SK-N-SH treated with all-trans-retinoic acid at 6 μM for 48 hours (cell line): ENCODE measurements around the gene WWC2.
A peak's percentile ranks its signal among the peaks of the same experiment; 100 is the strongest.

Experiments
- ATAC-seq: fragments of 200-7000 bp; cut with Tn5 transposase; 3 replicates; pipeline ENCODE4 v1.9.1; 2020; ENCODE audit warnings: mild to moderate bottlenecking, moderate library complexity
- ARNTL ChIP-seq: fragments of 450-650 bp; formaldehyde crosslinking; IDR thresholded peaks from 2 replicates; pipeline ENCODE4 v1.5.0; 2020; ENCODE audit warnings: low read depth, mild to moderate bottlenecking, moderate library complexity, borderline replicate concordance
- BACH2 ChIP-seq: fragments of 250-450 bp; sonication (Bioruptor Pico); IDR thresholded peaks from 2 replicates; pipeline ENCODE4 v1.9.0; 2021; ENCODE audit warnings: mild to moderate bottlenecking, borderline replicate concordance
- CREB5 ChIP-seq: fragments of 250-450 bp; sonication (Bioruptor Pico); IDR thresholded peaks from 2 replicates; pipeline ENCODE4 v1.5.1; 2020; ENCODE audit warnings: low read depth, mild to moderate bottlenecking, moderate library complexity
- CSDC2 ChIP-seq: fragments of 250-450 bp; sonication (Bioruptor Pico); IDR thresholded peaks from 2 replicates; pipeline ENCODE4 v1.5.0; 2020; ENCODE audit warnings: mild to moderate bottlenecking, moderate library complexity
- CSRNP3 ChIP-seq: fragments of 250-450 bp; sonication (Bioruptor Pico); IDR thresholded peaks from 2 replicates; pipeline ENCODE4 v1.5.1; 2021; ENCODE audit warnings: mild to moderate bottlenecking, moderate library complexity
- GLIS3 ChIP-seq: fragments of 250-450 bp; sonication (Bioruptor Pico); IDR thresholded peaks from 2 replicates; pipeline ENCODE4 v1.5.0; 2020; ENCODE audit warnings: mild to moderate bottlenecking, moderate library complexity
- ISL1 ChIP-seq: fragments of 250-450 bp; sonication (Bioruptor Pico); IDR thresholded peaks from 2 replicates; pipeline ENCODE4 v2.1.2; 2022; ENCODE audit warnings: mild to moderate bottlenecking, moderate library complexity
- OSR1 ChIP-seq: fragments of 250-450 bp; sonication (Bioruptor Pico); IDR thresholded peaks from 2 replicates; pipeline ENCODE4 v1.8.0; 2022; ENCODE audit warnings: moderate library complexity, mild to moderate bottlenecking, inconsistent platforms
- PATZ1 ChIP-seq: fragments of 250-450 bp; sonication (Bioruptor Pico); IDR thresholded peaks from 2 replicates; pipeline ENCODE4 v1.8.0; 2020; ENCODE audit warnings: mild to moderate bottlenecking, moderate library complexity, borderline replicate concordance
- POU6F1 ChIP-seq: fragments of 250-450 bp; sonication (Bioruptor Pico); IDR thresholded peaks from 2 replicates; pipeline ENCODE4 v1.8.0; 2021; ENCODE audit warnings: low read depth, mild to moderate bottlenecking, moderate library complexity, borderline replicate concordance
- PPARA ChIP-seq: fragments of 250-450 bp; sonication (Bioruptor Pico); IDR thresholded peaks from 2 replicates; pipeline ENCODE4 v1.5.0; 2020; ENCODE audit warnings: mild to moderate bottlenecking, borderline replicate concordance
- RARB ChIP-seq: fragments of 250-450 bp; sonication (Bioruptor Pico); IDR thresholded peaks from 2 replicates; pipeline ENCODE4 v1.8.0; 2021; ENCODE audit warnings: mild to moderate bottlenecking, moderate library complexity
- SNAI2 ChIP-seq: fragments of 250-450 bp; sonication (Bioruptor Pico); IDR thresholded peaks from 2 replicates; pipeline ENCODE4 v1.5.0; 2020; ENCODE audit warnings: mild to moderate bottlenecking, moderate library complexity
- TCF4 ChIP-seq: fragments of 250-450 bp; sonication (Bioruptor Pico); IDR thresholded peaks from 2 replicates; pipeline ENCODE4 v1.8.0; 2021; ENCODE audit warnings: mild to moderate bottlenecking, moderate library complexity, borderline replicate concordance
- TOX ChIP-seq: fragments of 250-450 bp; sonication (Bioruptor Pico); IDR thresholded peaks from 2 replicates; pipeline ENCODE4 v1.8.0; 2021; ENCODE audit warnings: mild to moderate bottlenecking, moderate library complexity, borderline replicate concordance
- TSHZ2 ChIP-seq: fragments of 250-450 bp; sonication (Bioruptor Pico); IDR thresholded peaks from 2 replicates; pipeline ENCODE4 v1.5.0; 2020; ENCODE audit warnings: mild to moderate bottlenecking, moderate library complexity
- ZC3H10 ChIP-seq: fragments of 250-450 bp; sonication (Bioruptor Pico); IDR thresholded peaks from 2 replicates; pipeline ENCODE4 v1.5.1; 2021; ENCODE audit warnings: mild to moderate bottlenecking, moderate library complexity
- ZFP30 ChIP-seq: fragments of 450-650 bp; formaldehyde crosslinking; IDR thresholded peaks from 2 replicates; pipeline ENCODE4 v1.5.0; 2022; ENCODE audit warnings: mild to moderate bottlenecking, moderate library complexity
- ZNF565 ChIP-seq: fragments of 450-650 bp; formaldehyde crosslinking; conservative IDR thresholded peaks from 2 replicates; pipeline ENCODE4 v1.5.0; 2020; ENCODE audit warnings: low read depth, mild to moderate bottlenecking, moderate library complexity
- ZNF70 ChIP-seq: fragments of 450-650 bp; formaldehyde crosslinking; IDR thresholded peaks from 2 replicates; pipeline ENCODE4 v1.5.0; 2020; ENCODE audit warnings: mild to moderate bottlenecking, moderate library complexity
- ZNF8 ChIP-seq: fragments of 450-650 bp; formaldehyde crosslinking; IDR thresholded peaks from 2 replicates; pipeline ENCODE4 v1.5.0; 2020; ENCODE audit warnings: mild to moderate bottlenecking, moderate library complexity

The WWC2 gene

GRCh38 chr4:183284258-183284785, 185.3 kb downstream of the WWC2 start (continued):
- TF ChIP-seq PATZ1, result no peak

- TF ChIP-seq ISL1 (CRISPR knock-in tag) (no peak), BACH2 (CRISPR knock-in tag) (no peak), CSDC2 (CRISPR knock-in tag) (no peak), SNAI2 (CRISPR knock-in tag) (no peak), CSRNP3 (CRISPR knock-in tag) (no peak), TSHZ2 (no peak), ARNTL (CRISPR knock-in tag) (no peak), ZNF565 (CRISPR knock-in tag) (no peak), GLIS3 (CRISPR knock-in tag) (no peak), POU6F1 (CRISPR knock-in tag) (no peak), ZNF8 (no peak), RARB (CRISPR knock-in tag) (no peak), CREB5 (CRISPR knock-in tag) (no peak), PPARA (CRISPR knock-in tag) (no peak), PATZ1 (no peak), TOX (no peak), OSR1 (CRISPR knock-in tag) (no peak), ZC3H10 (CRISPR knock-in tag) (no peak)
- peak; percentile 83 for ATAC-seq
Measured at GRCh38 chr4:183284965-183285364, 185.9 kb downstream of the WWC2 start.

GRCh38 chr4:183285886-183286285, 186.8 kb downstream of the WWC2 start:
- ATAC-seq, result no peak
- TF ChIP-seq PATZ1 (no peak), ZNF70 (CRISPR knock-in tag) (no peak), TCF4 (CRISPR knock-in tag) (no peak), CSRNP3 (CRISPR knock-in tag) (no peak), SNAI2 (CRISPR knock-in tag) (no peak), CREB5 (CRISPR knock-in tag) (no peak), ZFP30 (CRISPR knock-in tag) (no peak)
